DMS53 (cell line): ENCODE data around the gene APOC3.

Experiments used
- DNase-seq: peaks from one replicate; lab custom pipeline; 2025; lab: John Stamatoyannopoulos, UW

Gene APOC3

GRCh38 chr11:116807601-116808261 is 22.0 kb upstream of the APOC3 start:
- no peak for DNase-seq

DNA sequence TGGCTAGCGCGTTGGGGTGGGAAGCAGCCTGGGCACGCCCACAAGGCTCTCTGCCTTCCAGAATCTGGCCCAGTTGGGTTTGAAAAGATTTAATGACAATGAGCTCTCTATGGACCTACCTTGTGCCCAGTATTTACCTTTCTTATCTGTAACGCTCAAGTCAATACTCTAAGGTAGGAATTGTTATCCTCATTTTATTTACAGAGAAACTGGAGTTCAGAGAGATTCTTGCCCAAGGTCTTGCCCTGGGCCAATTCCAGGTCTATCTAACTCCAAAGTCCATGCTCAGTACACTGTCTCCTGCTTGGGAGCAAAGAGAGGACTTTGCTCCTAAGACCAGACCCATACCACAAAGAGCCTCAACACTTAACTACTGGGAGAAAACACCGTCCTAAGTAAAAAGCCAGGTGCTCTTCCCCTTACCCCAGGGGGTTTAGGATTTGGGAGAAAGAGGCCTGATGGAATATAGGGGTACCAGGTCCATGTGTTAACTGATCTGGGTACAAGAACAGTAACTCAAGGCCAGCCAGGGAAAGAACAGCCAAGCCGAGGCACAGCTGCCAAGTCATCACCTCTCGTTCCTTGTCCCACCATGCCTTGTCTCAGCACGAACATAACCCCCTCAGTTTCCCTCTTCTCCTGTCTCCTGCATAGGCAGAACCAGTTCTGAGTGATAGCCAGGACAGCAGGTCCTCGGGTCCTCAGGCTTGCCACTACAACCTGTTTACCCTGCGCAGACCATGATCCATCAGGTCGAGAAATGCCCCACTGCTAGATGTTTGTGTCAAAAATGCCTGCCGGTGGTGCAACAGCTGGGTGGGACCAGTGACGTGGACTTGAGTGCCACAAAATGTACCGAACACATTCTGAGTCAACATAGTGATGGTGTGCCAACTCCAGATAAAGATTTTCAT is 21.2 kb upstream of the APOC3 start:
- no peak for DNase-seq

- no peak for DNase-seq
Measured at GRCh38 chr11:116811194-116811593, 18.5 kb upstream of the APOC3 start.

DNA sequence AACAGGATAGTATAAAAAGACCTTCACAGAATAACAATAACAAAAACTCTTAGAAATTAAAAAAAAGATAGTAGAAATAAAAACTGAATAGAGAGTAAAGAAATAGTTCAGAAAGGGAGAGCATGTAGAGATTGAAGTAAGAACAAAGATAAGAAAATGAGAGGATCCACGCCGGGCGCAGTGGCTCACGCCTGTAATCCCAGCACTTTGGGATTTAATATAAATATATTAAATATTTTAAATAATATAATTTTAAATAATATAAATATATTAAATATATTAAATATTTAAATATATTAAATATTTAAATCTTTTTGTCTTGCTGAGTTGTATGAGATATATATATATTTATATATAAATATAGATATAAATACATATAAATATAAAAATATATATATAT is 17.6 kb upstream of the APOC3 start:
- DNase-seq = no peak

GRCh38 chr11:116813170-116813569 is 16.5 kb upstream of the APOC3 start:
- DNase-seq = no peak

DNA sequence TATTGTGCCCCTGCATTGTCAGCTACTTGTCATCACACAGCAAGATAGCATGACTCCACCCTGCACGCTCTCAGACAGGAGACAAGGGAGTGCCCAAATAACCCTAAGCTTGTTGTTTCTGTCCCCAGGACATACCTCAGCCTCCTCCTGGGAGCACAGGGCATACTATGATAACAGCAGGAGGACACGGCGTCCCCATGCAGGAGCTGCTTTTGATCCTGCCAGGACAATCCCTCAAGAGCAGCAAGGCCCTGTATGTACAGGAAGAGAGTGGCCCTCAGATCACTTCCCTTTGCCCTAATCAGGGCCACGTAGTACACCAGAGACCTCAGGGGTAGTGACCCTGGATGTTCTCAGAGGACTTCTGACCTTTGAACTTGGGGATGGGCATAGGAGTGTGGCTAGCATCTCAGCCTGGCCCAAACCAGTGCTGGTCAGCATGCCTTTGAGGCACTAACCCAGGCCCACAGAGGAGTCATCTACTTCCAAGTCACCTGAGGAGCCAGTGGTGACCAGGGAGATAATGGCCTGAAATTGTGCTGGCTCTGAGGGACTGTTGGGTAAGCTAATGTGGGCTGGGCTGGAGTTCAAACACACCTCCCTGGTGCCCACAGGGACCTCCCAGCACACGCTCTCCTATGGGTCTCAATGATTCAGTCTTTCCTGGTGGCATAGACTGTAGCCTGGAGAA is 15.8 kb upstream of the APOC3 start:
- DNase-seq = no peak

DNA sequence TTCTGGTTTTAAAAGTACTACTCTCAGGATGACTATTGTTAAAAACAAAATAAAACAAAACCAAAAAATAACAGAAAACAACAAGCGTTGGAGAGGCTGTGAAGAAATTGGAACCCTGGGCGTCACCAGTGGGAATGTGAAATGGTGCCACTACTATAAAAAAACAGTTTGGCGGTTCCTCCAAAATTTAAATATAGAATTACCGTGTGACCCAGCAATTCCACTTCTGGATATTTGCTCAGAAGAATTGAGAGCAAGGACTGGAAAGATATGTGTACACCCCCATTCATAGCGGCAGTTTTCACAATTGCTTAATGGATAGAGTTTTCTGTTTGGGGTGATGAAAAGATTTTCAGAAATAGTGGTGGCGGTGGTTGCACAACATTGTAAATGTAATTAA is 15.2 kb upstream of the APOC3 start:
- DNase-seq = no peak

DNA sequence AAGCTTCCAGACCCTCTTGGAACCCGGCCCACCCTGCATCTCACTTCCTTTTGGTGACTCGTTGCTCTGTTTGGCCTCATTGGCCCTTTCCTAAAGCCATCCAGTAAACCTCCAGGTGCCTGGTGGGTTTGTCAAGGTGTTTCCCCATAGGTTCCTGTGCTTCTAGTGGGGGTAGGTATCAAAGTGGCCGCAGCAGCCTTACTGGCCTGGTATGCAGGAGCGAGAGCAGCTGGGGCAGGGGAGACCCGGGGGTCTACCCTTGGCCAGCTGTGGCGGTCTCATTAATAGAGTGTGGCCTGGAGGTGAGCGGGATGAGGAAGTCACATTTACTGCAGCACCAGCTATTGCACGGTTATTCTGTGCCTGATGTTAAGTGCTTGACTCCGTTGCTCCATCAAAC is 10.7 kb upstream of the APOC3 start:
- DNase-seq = no peak

- no peak for DNase-seq
Measured at GRCh38 chr11:116821050-116821918, 8.4 kb upstream of the APOC3 start.

DNA sequence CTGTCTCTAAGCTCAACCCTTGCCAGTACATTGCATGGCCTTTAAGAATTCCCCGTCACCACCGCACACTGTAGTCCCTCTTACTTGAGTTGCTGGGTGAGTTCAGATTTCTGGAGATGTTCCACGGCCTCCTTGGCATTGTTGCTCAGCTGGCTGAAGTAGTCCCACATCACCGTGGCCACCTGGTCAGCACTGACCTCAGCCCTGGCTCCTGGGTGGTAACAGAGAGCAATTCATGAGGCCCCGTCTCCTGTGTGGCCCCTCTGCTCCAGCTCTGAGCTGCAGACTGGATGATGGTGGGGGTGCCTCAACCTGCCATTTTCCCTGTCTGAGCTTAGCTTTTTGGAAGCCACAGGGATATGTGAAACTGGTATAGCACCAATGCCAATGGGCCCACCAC is 7.1 kb upstream of the APOC3 start:
- DNase-seq = no peak

GRCh38 chr11:116823031-116823843 is 6.5 kb upstream of the APOC3 start, which contains the start of gene APOA4:
TSS of gene APOA4 (minus strand) at chr11:116823304. CDS start at chr11:116823191, 113 bp downstream.
- DNase-seq = no peak

DNA sequence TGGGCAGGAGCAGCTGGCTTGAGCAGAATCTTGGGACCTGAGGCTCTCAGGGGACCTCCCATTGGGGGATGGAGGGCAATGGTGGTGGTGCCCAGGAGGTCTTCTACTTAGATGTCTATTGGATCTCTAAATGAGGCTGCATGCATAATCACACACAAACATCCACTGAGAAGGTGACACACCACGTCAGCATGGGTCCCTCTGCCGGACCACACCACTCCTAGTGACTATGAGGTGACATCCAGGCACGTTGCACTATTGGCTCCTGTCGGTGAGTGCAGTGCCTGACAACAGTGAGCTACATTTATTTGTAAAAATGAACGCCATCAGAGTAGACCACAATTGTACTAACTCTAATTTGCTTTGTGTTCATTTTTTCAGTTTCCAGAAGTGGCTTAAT is 4.3 kb upstream of the APOC3 start:
- no peak for DNase-seq

DNA sequence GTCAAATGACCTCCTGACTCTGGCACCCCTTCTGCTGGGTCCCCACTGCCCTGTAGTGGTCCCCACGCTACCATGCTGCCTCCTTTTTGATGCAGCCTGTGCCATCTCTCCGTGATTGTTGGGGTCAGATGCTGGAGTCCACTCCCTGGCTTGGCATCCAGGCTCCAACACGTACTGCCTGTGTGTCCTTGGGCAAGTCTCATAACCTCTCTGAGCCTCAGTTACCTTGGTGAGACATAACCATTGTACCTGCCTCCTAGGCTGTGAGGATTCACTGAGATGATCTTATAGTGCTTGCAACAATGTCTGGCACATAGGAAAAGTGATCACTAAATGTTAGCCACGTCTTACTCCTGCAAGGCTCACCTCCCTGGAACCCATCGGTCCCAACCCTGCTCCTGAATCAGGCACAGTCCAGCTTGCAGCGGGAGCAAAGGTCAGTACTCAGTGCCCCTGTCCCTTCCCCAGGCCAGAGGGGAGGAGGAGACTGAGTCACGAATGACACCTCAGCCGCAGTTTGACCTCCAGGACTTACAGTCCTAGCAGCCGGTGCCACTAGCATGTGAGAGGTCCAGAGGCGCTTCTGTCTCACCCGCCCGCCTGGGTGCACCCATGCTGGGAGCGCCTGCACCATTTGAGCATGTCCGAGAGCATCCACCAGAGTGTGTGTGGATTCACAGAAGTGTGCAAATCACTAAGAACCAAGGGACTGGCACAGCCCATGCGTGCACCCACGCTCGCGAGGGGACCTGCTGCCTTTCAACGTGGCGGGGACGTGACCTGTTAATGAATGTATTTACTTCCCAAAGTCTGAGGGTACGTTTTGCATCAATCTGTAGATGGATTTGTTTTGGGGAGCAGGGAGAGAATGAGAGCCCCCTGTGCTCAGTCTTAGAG is 3.6 kb upstream of the APOC3 start:
- no peak for DNase-seq

DNA sequence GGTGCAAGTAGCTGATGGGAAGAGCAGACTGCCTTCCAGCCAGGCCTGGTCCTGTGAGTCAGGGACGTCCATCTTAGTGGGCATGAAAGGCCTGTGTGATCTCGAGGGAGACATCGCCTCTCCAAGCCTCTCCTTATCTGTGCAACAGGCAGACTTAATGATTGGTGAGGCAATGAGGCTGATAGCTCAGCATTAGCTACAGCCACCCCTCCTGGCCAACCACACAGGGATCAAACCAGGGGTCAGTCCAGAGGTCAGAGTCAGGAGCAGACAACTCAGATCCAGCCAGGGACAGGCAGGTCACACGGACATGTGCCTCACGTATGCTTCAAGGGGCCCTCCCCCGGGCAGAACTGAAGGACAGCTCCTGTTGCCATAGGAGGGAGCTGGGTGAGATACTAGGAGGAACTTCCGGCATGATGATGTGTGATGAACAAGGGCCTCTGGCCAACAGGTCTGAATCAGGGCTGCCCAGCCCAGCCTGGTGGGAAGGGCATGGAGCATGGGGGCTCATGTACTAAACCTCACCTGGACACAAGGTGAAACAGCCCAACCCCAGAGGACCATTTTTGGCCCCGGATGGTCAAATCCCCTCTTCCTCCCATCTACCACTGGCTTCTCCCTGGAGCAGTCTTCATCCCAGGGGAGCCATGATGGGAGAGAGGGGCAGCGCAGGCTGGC is 2.8 kb upstream of the APOC3 start:
- DNase-seq = no peak

GRCh38 chr11:116827461-116827860 is 2.2 kb upstream of the APOC3 start:
- DNase-seq = no peak

DNA sequence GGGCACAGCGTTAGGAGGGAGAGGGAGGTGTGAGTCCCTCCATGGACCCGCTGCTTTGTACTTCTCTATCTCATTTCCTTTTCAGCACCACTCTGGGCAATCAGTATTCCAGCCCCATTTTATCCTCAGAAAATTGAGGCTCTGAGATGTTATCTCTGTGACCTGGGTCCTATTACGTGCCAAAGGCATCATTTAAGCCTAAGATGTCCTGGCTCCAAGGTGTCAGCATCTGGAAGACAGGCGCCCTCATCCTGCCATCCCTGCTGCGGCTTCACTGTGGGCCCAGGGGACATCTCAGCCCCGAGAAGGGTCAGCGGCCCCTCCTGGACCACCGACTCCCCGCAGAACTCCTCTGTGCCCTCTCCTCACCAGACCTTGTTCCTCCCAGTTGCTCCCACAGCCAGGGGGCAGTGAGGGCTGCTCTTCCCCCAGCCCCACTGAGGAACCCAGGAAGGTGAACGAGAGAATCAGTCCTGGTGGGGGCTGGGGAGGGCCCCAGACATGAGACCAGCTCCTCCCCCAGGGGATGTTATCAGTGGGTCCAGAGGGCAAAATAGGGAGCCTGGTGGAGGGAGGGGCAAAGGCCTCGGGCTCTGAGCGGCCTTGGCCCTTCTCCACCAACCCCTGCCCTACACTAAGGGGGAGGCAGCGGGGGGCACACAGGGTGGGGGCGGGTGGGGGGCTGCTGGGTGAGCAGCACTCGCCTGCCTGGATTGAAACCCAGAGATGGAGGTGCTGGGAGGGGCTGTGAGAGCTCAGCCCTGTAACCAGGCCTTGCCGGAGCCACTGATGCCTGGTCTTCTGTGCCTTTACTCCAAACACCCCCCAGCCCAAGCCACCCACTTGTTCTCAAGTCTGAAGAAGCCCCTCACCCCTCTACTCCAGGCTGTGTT is 829 bp upstream of the APOC3 start:
- DNase-seq = no peak

DNA sequence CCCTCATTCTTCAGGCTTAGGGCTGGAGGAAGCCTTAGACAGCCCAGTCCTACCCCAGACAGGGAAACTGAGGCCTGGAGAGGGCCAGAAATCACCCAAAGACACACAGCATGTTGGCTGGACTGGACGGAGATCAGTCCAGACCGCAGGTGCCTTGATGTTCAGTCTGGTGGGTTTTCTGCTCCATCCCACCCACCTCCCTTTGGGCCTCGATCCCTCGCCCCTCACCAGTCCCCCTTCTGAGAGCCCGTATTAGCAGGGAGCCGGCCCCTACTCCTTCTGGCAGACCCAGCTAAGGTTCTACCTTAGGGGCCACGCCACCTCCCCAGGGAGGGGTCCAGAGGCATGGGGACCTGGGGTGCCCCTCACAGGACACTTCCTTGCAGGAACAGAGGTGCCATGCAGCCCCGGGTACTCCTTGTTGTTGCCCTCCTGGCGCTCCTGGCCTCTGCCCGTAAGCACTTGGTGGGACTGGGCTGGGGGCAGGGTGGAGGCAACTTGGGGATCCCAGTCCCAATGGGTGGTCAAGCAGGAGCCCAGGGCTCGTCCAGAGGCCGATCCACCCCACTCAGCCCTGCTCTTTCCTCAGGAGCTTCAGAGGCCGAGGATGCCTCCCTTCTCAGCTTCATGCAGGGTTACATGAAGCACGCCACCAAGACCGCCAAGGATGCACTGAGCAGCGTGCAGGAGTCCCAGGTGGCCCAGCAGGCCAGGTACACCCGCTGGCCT is 641 bp downstream of the APOC3 start:
- DNase-seq = no peak
